Hematopoietic multipotent progenitor cell (in vitro differentiated cells): ENCODE data around the gene TMEM132C. TPM values are rescaled to one million over a fixed set of nuclear protein-coding genes. Genes with fewer than 3 reads are reported as not detected.
A peak's percentile ranks its signal among the peaks of the same experiment; 100 is the strongest.

Experiments used
- DNase-seq, 3 donors: peaks; one replicate each; pipeline ENCODE4 v3.0.0-alpha.2; 2011 to 2015; ENCODE audit warnings: low read depth in 2 of 3, low spot score in 2 of 3
- total RNA-seq: library from RNA; depleted of rRNA; stranded (reverse); fragments of >200 nt; gene quantifications from one replicate; pipeline ENCODE4 v1.2.3, GENCODE V29; 2012

The TMEM132C gene
- total RNA-seq, 1 donor, result under 0.01 TPM

DNA sequence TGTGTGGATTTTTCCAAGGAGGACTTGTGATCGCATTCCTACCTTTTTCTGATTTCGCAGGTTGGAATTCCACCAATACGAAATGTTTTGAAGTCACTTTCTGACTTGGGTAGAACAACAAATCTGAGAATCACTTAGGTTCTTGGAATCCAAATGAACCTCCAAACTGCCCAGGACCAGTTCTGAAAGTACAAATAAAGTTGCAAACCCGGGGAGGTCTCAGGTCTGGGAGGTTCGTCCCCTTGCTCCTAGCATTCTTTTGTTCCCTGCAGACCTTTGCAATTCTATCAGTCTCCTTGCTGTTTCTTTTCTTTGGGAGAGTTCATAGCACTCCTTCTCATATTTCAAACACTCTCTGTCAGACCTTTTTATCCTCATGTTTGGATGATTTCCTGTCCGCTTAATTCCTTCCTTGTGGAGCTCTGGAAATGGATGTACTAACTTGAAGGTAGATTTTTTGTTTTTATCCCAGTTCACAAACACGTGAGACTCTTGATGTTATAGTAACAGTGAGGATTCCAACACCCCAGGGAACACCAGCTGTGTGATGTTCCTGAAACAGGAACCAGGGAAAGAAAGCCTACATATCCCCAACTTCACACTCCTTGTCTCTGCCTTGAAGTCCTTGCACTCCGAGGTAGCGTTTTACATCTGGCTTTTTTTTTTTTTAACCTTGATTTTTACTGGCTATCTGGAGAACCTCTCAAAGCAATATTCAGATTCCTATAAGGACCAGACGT is 70.6 kb downstream of the TMEM132C start:
- no peak for DNase-seq

DNA sequence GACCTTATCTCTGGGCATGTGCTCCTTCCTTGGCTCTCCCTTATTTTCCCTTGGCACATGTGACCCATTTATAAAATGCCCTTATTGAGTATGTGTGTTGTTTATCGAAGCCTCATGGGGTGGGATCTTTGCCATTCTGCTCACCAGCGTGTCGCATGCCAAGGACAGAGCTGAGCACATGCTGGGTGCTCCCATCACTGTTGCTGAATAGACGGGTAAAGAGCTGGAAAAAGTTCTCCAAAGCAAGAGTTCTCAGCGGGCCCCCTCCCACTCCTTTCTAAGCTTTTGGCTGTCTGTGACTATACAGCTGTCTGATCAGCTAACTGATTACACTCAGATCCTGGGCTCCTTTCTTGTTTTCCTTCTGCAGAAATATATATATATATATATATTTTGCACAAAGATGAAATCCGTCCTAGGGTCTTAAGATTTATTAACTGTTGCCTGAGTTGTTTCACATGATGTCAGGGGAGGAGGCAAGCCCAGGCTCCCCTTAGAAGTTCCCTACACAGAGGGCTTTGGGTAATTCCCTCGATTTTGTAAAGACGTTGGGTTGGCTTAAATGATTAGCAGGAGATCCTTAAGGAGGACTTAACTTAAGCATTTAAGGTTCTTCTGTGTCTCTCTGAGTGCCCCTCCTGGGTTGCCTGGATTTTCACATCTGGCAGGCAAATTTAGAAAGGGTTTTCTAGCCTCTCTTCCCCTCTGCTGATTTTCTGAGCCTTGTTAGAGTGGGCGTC is 71.6 kb downstream of the TMEM132C start:
- DNase-seq, result no peak

DNA sequence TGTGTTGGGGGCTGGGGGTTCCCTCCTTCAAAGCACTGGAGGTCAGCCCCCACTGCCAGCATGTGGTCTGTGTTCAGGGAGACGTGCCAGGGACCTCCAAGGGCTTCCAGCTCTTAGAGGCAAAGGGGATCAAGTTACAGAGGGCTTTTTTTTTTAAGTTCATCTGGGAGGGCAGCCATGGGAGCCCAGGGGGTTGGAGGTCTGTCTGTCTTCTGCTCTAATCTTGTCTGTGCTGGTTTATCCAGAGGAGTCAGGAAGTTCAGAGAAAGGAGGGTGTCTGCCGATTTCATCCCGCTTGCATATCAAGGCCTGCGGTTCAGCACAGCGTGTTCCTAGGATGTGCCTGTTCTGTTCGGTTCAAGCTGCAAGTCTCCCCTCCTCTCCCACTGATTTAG is 72.2 kb downstream of the TMEM132C start:
- no peak for DNase-seq

DNA sequence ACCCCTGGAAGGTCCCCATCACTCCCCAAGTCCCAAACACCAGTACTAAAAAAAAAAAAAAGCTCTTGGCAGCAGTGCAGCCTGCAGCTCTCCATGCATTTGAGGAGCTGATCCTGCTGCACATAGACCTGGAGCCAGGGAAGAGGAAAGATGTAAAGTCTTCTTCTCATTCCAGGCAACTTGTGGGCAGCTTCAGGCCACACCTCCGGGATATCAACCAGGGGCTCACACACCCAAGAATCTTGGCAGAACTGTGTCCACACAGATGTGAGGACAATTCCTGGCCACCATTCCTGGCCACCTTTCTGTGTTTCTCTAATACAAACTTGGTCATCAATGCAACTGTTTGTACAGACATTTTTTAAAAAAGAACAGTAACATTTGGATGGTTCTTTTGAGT is 72.7 kb downstream of the TMEM132C start:
- DNase-seq, result no peak

DNA sequence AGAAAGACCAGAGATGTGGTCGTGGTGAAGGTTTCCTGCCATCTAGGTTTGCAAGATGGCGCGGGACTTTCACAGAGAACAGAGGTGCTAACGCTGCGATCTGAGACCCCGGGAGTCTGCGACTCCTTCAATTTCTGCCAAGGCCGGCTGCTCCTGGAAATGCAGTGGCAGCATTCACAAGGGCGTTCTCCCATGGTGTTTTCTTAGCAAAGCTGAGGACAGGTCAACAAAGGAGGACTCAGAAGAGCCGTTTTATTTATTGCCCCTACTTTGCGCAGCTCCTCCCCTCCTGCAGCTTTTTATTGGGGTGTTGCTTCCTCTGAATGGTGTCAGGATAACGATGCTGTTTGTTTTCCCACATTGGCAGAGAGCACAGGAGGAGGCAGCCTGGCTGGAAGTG is 86.3 kb downstream of the TMEM132C start:
- no peak for DNase-seq

DNA sequence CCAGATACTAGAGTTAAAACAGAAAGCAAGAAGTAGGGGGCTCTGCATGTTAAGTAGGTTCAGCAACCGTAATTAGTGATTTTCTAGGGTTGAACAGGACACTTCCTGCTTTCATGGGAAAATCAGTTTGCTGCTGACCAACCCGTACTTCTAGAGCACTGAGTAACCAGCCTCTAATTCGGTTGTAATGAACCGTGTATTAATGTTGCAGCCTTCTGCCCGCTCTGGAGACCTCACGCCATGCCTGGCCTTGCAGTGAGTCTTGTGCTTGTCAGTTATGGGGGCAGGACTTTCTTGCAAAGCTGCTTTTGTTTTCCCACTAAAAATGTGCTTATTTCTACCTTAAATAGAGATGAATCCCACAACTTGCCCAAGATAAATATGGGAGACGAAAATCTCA is 89.6 kb downstream of the TMEM132C start:
- DNase-seq, result no peak

DNA sequence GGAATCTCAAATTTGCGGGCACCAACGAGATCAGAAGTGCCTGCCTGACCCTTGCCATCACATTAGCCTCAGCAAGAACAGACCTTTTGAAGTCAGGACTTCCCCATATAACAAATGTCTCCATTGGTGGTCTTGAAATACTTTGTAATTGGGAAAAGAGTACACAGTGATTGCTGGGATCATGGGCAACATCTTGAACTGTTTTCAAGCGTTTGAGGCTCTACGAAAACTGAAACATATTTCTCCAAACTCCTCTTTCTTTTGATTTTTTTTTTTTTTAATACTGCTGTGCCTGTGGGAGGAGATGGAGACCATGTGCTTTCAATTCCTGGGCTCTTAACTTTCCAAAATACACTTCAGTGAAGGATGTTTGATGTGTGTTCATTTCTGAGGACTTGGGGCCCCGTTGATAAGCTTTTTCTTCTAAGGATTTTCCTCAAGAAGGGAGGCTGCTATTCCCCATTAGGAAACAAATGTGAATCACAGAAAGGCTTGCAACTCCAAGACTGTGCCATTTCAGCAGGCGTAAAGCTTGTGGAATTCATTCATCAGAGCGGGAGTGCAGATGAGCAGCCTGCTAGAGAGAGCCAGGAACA is 94.5 kb downstream of the TMEM132C start:
- no peak for DNase-seq

DNA sequence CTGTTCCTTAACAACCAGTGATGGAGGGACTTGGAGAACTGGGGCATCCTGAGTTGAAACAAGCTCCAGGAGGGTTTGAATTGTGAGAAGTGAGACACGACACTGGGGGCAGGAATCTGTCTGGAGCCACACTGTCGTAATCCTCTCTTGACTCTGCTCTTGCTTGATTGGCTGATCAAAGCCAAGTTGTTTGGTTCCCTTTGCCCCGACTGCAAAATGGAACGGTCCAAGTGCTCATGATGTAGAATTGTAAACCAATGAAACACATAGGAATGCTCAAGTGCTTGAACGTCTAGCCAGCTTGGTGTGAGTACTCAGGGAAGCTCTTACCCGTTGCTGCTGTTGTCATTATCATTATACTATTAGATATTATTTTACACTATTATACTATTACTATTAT is 98.1 kb downstream of the TMEM132C start:
- no peak for DNase-seq

DNA sequence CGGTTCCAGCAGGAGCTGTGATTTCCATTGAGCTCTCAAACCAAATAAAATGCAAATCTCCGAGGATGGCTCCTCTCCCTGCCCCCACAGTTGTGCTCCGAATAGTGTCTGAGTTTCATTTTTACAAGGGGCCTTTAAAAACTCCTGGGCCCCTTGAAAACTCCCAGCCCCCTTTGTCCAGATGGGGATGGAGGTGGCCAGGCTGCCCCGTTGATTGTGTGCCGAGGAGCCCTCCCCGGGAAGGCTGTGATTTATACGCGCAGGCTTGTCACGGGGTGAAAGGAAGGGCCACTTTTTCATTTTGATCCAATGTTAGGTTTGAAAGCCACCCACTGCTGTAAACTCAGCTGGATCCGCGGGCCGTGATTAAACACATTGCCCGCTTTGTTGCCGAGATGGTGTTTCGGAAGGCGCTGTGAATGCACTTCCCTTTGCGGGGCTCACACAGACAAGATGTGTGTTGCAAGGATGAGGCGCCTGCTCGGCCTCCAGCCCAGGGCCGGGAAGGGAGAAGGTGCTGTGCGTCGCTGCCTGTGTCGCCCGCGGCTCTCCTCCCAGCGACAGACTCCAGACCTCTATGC is 98.8 kb downstream of the TMEM132C start:
- DNase-seq, result no peak

DNA sequence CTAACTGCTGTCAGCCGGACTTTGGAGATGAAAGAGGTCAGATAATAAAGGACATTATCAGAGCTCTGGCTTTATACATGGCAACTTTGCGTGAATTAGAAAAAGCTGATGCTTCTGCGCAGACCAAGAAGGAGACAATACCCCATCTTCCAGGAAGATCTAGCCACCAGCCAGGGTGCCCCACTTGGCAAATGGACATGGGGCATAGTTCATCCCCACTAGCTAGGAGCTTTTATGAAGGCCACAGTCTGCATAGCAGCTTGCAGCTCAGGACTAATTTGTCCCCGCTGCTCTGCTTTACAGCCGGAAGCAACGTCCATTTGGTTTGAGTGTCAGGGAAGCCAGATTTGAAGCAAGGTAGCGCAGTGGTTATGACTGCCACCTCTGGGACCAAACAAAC is 101.0 kb downstream of the TMEM132C start:
- no peak for DNase-seq

DNA sequence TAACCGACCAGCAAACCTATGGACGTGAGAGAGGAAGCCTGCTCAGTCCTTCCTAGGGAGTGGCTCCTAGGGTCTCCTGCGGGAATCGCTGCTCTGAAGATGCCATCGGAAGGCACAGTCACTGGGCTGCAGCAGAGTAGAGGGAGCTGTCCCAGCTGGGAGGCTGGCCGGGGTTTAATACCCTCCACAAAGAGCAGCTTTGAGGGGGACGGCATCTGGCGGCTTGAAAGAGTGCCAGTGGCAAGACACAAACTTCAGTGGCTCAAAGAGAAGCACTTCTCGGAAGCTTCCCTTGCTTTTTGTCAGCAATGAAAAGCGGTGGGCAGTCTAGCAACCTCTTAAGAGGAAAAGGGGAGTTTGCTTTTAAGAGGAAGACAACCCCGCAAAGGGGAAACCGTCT is 114.6 kb downstream of the TMEM132C start:
- no peak for DNase-seq

DNA sequence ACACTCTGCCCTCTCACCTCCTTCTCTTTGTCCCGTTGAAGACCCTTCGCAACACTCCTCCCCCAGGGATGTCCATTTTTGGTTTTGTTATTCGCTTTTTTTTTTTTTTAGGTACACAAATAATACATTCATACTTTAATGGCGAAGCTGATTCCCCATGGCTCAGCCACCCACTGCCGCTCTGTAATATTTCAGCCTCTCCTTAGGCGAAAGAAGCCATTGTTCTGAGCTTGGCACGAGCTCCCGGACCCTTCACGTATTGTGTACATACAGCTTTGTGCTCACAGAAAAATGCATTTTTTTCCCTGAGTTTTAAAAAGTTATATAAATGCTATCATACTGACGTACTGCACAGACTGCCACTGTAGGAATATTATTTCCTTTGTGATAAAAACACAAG is 115.0 kb downstream of the TMEM132C start:
- DNase-seq, result no peak

DNA sequence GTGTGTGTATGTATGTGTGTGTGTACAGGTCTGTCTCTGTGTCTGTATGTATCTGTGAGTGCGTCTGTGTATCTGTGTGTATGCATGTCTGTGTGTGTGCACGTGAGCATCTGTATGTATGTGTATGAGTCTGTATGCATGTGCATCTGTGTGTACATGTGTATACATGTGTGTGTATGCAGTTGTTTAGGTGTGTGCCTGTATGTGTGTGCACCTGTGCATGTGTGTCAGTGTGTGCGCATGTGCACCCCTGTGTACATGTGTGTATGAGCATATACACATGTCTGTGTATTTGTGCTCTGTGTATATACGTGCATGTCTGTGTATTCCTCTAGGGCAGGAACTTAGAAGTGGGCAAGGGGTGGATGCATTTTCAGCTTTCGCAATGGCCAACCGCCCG is 116.0 kb downstream of the TMEM132C start:
- DNase-seq, result no peak

DNA sequence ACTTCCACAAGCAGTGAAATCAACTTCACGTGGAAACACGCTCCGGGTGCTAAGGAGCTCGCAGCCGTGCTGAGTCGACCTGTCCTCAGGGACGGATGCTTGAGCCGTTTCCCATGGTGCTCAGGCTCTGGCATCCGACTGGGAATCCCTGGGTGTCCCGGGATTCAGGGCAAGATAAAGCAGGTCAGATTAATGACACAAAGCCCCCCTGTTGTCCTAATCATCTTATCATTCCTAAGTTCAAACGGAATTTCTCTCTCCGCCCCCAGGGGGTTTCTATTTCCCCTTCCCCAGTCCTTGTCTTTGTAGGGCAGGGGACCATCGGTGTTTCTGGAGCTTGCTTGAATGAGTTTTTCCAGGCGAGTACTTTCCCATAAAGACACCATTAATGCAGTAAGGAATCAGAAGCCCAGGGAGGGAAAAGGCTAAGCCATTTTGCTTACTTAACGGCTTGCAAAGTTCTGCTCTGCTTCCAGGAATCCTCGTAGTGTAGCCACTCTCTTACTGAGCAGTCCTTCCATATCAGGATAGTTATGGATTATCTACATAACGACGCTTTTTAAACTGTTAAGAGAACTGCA is 116.5 kb downstream of the TMEM132C start:
- no peak for DNase-seq

DNA sequence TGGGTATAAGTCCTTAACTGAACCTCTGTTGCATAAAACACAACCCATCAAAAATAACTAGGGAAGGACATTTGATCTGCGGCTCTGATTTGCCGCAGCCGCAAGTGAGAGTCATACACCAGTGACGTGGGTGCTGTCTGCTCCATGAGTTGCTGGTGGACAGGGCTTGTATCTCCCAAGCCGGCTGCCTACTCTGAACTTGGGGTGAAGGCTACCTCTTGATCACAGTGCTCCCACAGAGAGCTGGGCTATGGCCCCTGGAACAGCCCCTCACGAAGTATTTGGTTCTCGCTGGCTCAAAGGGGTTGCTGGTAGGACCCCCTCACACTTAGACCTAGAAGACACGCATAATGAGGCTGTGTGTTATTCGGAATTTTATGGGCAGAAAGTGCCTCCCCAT is 118.8 kb downstream of the TMEM132C start:
- DNase-seq, result no peak

DNA sequence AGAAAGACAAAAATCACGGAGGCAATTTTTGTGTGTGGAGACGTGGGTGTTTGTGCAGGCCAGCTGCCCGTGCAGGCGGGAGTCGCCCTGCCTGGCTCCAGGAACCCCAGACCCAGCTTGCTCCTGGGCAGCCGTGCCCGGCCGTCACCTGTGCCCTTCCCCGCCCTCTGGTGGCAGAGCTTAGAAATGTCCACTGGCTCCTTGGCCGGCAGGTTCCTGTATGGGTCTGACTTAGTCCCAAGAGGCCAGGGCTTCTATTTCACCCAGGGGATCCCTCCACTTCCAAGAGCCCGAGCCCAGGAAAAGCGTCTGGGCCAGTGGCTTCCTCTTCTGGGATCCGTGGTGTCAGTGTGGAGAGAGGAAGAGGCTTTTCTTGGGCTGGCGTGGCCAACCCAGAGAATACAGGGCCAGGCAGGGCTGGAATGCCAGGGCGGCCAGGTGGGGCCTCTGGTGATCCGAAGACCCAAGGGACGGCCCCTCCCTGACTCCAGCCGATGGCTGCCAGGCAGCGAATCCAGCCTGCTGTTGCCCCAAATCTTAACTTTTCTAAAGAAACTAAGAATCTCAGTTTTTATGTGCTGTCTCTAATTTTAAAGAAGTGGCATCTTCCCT is 120.9 kb downstream of the TMEM132C start:
- DNase-seq, result peak in 2 of 3 donors; percentile 6 to 9

DNA sequence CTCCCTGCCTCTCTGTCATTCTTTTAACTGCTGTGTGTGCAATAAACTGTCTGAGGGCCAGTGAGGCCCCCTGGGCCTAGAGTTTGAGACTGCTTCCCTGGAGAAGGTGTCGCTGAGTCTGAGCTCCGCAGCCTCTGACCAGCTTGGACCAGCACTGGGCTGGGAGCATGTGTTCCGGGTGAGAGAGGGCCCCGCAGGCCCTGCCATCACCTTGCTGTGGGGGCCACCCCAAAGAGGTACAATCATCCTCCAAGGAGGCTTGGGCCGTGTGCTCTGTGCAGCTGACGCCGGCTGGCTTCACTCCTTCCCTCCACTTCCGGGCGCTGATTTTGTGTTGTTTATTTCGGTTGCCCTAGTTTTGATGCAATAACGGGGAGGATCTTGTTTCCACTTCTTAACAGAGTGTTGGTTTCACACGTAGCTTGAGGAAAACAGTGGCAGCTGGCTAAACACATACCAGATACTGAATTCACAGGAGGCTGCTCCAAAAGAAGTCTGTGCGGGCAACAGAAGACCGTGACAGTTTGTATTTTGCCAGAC is 121.6 kb downstream of the TMEM132C start:
- DNase-seq, result no peak

DNA sequence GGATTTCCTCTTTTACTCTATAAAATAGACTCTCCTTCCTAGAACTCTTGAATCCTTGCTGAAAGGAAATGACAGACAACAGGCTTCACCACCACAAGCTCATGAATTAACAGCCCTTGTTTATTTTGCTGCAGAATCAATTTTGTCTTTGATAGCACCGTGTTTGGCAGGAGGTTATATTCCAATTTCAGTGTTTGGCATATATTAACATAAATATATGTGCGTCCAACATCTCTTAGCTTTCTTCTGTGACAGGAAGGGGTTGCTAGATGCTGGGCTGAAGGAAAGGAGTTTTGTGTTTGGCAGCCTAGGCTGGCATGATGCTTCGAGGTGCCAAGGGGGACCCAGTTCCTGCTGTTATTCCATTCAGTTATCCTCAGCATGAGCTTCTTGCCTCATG is 126.4 kb downstream of the TMEM132C start:
- DNase-seq, result no peak

DNA sequence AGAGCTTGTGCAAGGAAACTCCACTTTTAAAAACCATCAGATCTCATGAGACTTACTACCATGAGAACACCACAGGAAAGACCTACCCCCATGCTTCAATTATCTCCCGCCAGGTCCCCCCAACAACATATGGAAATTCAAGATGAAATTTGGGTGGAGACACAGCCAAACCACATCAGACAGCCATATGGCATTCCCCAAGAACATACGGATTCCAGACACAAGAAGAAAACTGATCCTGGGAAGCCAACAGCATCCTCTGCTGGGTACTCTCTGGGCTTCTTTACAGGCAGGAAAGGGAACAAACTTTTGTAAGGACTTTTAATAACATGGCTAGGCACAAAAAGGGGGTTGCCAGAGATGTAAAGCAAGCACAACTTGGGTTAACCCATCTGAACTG is 127.2 kb downstream of the TMEM132C start:
- no peak for DNase-seq

DNA sequence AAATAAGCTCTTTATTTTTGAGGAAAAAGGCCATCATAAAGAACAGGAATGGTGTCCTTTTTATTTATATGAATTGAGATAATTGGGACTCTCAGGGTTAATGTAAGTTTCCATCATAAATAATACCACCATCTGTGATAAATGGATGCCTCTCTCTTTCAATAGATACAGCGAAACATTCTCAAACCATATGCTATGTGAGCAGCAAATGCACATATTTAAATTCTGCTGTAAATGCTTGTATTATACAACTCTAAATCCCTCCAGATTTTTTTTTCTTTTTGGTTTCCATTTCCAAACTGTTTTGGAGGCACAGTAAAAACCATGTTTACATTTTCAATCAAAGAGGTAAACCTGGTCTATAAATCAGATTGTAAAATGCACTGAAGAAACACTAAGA is 132.3 kb downstream of the TMEM132C start:
- DNase-seq, result no peak
